Endothelial cell of umbilical vein (primary cell): Measurements from ENCODE around the gene DCLK2.

ENCODE experiments used
- CTCF ChIP-seq, 2 donors: IDR thresholded peaks; 1 replicate in 1 of 2; 2 replicates in 1 of 2; pipeline ENCODE4 v1.5.1; 2011; ENCODE audit warnings: low read length in 2 of 2, mild to moderate bottlenecking in 2 of 2, moderate library complexity in 2 of 2, control low read depth in 1 of 2, inconsistent platforms in 1 of 2, low read depth in 1 of 2; ENCODE audit not compliant: insufficient read depth in 1 of 2; ENCODE audit errors: extremely low read depth in 1 of 2
- EZH2 ChIP-seq: IDR thresholded peaks from 2 replicates; pipeline ENCODE4 v1.6.1; 2012; ENCODE audit warnings: borderline replicate concordance, low read depth, mild to moderate bottlenecking, moderate library complexity, low read length, inconsistent platforms; ENCODE audit not compliant: severe bottlenecking
- GATA2 ChIP-seq: IDR thresholded peaks from 2 replicates; pipeline ENCODE4 v1.7.0; 2011; ENCODE audit warnings: low read depth, mild to moderate bottlenecking, moderate library complexity, mixed read lengths, low read length; ENCODE audit not compliant: insufficient read length, insufficient read depth
- JUN ChIP-seq: IDR thresholded peaks from 2 replicates; pipeline ENCODE4 v1.6.1; 2011; ENCODE audit warnings: borderline replicate concordance, low read depth; ENCODE audit not compliant: insufficient read length, insufficient read depth
- MAX ChIP-seq: IDR thresholded peaks from 2 replicates; pipeline ENCODE4 v1.6.1; 2011; ENCODE audit not compliant: insufficient read depth, insufficient read length
- MYC ChIP-seq: IDR thresholded peaks from one replicate; pipeline ENCODE4 v1.6.1; 2011; ENCODE audit warnings: mild to moderate bottlenecking, low read depth, low read length
- POLR2A ChIP-seq: IDR thresholded peaks from 2 replicates; pipeline ENCODE4 v1.6.1; 2012; ENCODE audit warnings: low read depth, mild to moderate bottlenecking, control low read depth, low read length
- POLR2AphosphoS5 ChIP-seq: IDR thresholded peaks from 2 replicates; pipeline ENCODE4 v1.6.1; 2012; ENCODE audit warnings: low read depth, mild to moderate bottlenecking, control low read depth, low read length, moderate library complexity; ENCODE audit not compliant: insufficient read depth

GRCh38 chr4:150218447-150218846 is 140.2 kb downstream of the DCLK2 start:
- TF ChIP-seq MYC = no peak
- no peak for TF ChIP-seq POLR2AphosphoS5
- TF ChIP-seq CTCF (IDR thresholded peaks at IDR 0.05; ENCODE audit: extremely low read depth in 1 of 2, insufficient read depth in 1 of 2, low read depth in 1 of 2, low read length in 2 of 2) = no peak
- TF ChIP-seq MAX = no peak
- TF ChIP-seq POLR2A = no peak
- no peak for TF ChIP-seq GATA2
- TF ChIP-seq EZH2 = no peak
- TF ChIP-seq JUN = no peak
